Transverse colon (tissue), 4 donors: Measurements from ENCODE around the gene NATD1.

Experiments
- POLR2AphosphoS5 ChIP-seq, 3 donors: sonication (generic); formaldehyde crosslinking; IDR thresholded peaks; one replicate each; pipeline ENCODE4 v1.6.1; 2016; ENCODE audit warnings: antibody characterized with exemption in 3 of 3
- TF ChIP-seq, protein P1 (sequence below), 5 experiments: fragments of 200-600 bp in 3 of 5; fragments of 450-650 bp in 2 of 5; sonication (generic) in 3 of 5; IDR thresholded peaks; 1 replicate in 2 of 5; 2 replicates in 3 of 5; pipeline ENCODE4 v1.5.1; 2016 to 2017; ENCODE audit warnings: antibody characterized with exemption in 5 of 5, inconsistent platforms in 3 of 5, mild to moderate bottlenecking in 2 of 5, moderate library complexity in 1 of 5

- TF ChIP-seq, protein P1, sequence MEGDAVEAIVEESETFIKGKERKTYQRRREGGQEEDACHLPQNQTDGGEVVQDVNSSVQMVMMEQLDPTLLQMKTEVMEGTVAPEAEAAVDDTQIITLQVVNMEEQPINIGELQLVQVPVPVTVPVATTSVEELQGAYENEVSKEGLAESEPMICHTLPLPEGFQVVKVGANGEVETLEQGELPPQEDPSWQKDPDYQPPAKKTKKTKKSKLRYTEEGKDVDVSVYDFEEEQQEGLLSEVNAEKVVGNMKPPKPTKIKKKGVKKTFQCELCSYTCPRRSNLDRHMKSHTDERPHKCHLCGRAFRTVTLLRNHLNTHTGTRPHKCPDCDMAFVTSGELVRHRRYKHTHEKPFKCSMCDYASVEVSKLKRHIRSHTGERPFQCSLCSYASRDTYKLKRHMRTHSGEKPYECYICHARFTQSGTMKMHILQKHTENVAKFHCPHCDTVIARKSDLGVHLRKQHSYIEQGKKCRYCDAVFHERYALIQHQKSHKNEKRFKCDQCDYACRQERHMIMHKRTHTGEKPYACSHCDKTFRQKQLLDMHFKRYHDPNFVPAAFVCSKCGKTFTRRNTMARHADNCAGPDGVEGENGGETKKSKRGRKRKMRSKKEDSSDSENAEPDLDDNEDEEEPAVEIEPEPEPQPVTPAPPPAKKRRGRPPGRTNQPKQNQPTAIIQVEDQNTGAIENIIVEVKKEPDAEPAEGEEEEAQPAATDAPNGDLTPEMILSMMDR (IDR thresholded peaks at IDR 0.05): no peak
- peak in 1 of 3 donors; percentile 22 for TF ChIP-seq POLR2AphosphoS5 (IDR thresholded peaks at IDR 0.05)
These were observed 43.6 kb downstream of the NATD1 start for GRCh38 chr17:21209511-21210175.
